ENCODE results near the gene ANKFN1.

The ANKFN1 gene

GRCh38 chr17:56373981-56374833 lies 220.9 kb downstream of the ANKFN1 start:
- Histone ChIP-seq H4K8ac (ENCODE audit: low read depth, low read length) (no peak overlapping the region), H3K27ac (ENCODE audit: low read depth, low read length) (no peak overlapping the region), H4K91ac (ENCODE audit: low read depth, low read length) (no peak overlapping the region), H3K27me3 (ENCODE audit: insufficient read depth, low read length) (no peaks in the 10 kb centered on the region), H3K79me2 (ENCODE audit: control insufficient read depth, insufficient read depth, low read length, poor library complexity) (no peaks in the 10 kb centered on the region), H3K23ac (ENCODE audit: low read length) (no peak overlapping the region), H3K14ac (ENCODE audit: low read length) (no peak overlapping the region), H2BK120ac (ENCODE audit: insufficient read depth, low read length, poor library complexity) (no peak overlapping the region), H2BK5ac (ENCODE audit: low read depth, low read length, poor library complexity) (no peak overlapping the region), H4K12ac (ENCODE audit: low read depth, low read length) (no peak overlapping the region), H2BK12ac (ENCODE audit: low read length) (no peak overlapping the region), H3K18ac (ENCODE audit: low read length) (no peak overlapping the region), H3K79me1 (ENCODE audit: low read length) (no peaks in the 10 kb centered on the region), H3K9ac (ENCODE audit: low read length) (no peak overlapping the region), H3K36me3 (ENCODE audit: control insufficient read depth in 1 of 2, insufficient read depth in 2 of 2, low read length in 2 of 2) (no peaks in the 10 kb centered on the region), H3K9me3 (ENCODE audit: insufficient read depth, low read depth, low read length) (no peaks in the 10 kb centered on the region), H3K4me2 (ENCODE audit: low read length) (no peak overlapping the region), H3K4me1 (ENCODE audit: control insufficient read depth in 1 of 2, insufficient read depth in 2 of 2, low read length in 2 of 2) (no peaks in the 10 kb centered on the region), H2AFZ (ENCODE audit: insufficient read depth, low read length, poor library complexity) (no peak overlapping the region), H3K4ac (ENCODE audit: low read depth, low read length) (no peak overlapping the region), H3K4me3 (ENCODE audit: low read depth, low read length) (no peak overlapping the region), H2AK5ac (ENCODE audit: low read length) (no peak overlapping the region)
- DNase-seq, result no peak
- no CpG with 5 or more reads among the region's 9 CpGs for WGBS (ENCODE audit: extremely low coverage, insufficient coverage, insufficient read length)

DNA sequence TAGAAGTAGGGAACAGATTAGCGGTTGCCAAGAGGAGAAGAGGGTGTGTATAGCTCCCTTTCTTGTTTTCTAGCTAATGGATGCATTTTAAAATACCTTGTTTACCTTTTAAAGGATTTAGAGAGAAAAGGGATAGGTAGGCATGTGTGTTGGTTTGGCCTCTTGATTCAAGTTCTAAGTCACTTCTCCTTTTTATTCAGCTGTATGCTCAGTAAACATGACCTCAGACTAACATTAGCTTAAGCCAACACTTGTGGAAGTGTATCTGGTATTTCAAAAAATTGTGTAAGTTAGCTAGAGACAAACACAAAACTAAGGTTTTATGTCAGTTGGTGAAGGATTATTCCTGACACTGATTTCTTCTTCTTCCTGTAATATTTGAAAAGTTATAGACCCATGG lies 236.1 kb downstream of the ANKFN1 start:
- no peak overlapping the region for H4K91ac ChIP-seq (ENCODE audit: low read depth, low read length)
- no peaks in the 10 kb centered on the region for H3K79me1 ChIP-seq (ENCODE audit: low read length)
- no peaks in the 10 kb centered on the region for H3K9me3 ChIP-seq (ENCODE audit: insufficient read depth, low read depth, low read length)
- no peak overlapping the region for H4K8ac ChIP-seq (ENCODE audit: low read depth, low read length)
- no peak overlapping the region for H3K18ac ChIP-seq (ENCODE audit: low read length)
- H3K36me3 ChIP-seq (ENCODE audit: control insufficient read depth in 1 of 2, insufficient read depth in 2 of 2, low read length in 2 of 2), result no peaks in the 10 kb centered on the region
- no peak overlapping the region for H2AFZ ChIP-seq (ENCODE audit: insufficient read depth, low read length, poor library complexity)
- no peak overlapping the region for H3K4me2 ChIP-seq (ENCODE audit: low read length)
- H3K27ac ChIP-seq (ENCODE audit: low read depth, low read length), result no peak overlapping the region
- H3K9ac ChIP-seq (ENCODE audit: low read length), result no peak overlapping the region
- no peak overlapping the region for H4K12ac ChIP-seq (ENCODE audit: low read depth, low read length)
- no peak overlapping the region for H2BK12ac ChIP-seq (ENCODE audit: low read length)
- no peak overlapping the region for H3K4ac ChIP-seq (ENCODE audit: low read depth, low read length)
- no peaks in the 10 kb centered on the region for H3K79me2 ChIP-seq (ENCODE audit: control insufficient read depth, insufficient read depth, low read length, poor library complexity)
- H2AK5ac ChIP-seq (ENCODE audit: low read length), result no peak overlapping the region
- no peaks in the 10 kb centered on the region for H3K27me3 ChIP-seq (ENCODE audit: insufficient read depth, low read length)
- no peak overlapping the region for H2BK120ac ChIP-seq (ENCODE audit: insufficient read depth, low read length, poor library complexity)
- WGBS (ENCODE audit: extremely low coverage, insufficient coverage, insufficient read length), result no CpG with 5 or more reads among the region's 1 CpG
- no peak overlapping the region for H3K14ac ChIP-seq (ENCODE audit: low read length)
- no peaks in the 10 kb centered on the region for H3K4me1 ChIP-seq (ENCODE audit: control insufficient read depth in 1 of 2, insufficient read depth in 2 of 2, low read length in 2 of 2)
- no peak overlapping the region for H3K4me3 ChIP-seq (ENCODE audit: low read depth, low read length)
- H3K23ac ChIP-seq (ENCODE audit: low read length), result no peak overlapping the region
- no peak overlapping the region for H2BK5ac ChIP-seq (ENCODE audit: low read depth, low read length, poor library complexity)
- DNase-seq, result no peak

DNA sequence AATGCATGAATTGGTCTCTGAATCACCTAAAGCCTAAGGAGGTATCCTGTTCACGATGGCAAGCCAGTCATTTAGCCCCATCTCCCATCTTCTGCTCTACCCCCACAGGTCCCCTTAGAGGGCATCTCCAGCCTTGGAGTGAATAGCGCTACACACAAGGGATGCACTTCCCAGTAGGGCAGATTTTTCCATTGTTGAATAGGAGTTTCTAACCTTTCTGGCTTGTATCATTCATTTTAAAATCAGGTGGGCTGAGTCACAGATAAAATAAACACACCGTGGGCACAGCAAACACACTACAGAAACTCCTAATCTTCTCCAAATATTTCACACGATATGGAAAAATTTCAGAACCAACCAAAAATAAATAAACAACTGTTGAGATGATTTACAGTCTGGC lies 239.0 kb downstream of the ANKFN1 start:
- Histone ChIP-seq H3K4ac (ENCODE audit: low read depth, low read length) (no peak overlapping the region), H3K9ac (ENCODE audit: low read length) (no peak overlapping the region), H2AK5ac (ENCODE audit: low read length) (no peak overlapping the region), H3K27ac (ENCODE audit: low read depth, low read length) (no peak overlapping the region), H2BK12ac (ENCODE audit: low read length) (no peak overlapping the region), H3K14ac (ENCODE audit: low read length) (no peak overlapping the region), H4K8ac (ENCODE audit: low read depth, low read length) (no peak overlapping the region), H3K4me3 (ENCODE audit: low read depth, low read length) (no peak overlapping the region), H3K27me3 (ENCODE audit: insufficient read depth, low read length) (no peaks in the 10 kb centered on the region), H3K4me1 (ENCODE audit: control insufficient read depth in 1 of 2, insufficient read depth in 2 of 2, low read length in 2 of 2) (no peaks in the 10 kb centered on the region), H4K91ac (ENCODE audit: low read depth, low read length) (no peak overlapping the region), H3K79me1 (ENCODE audit: low read length) (no peaks in the 10 kb centered on the region), H3K23ac (ENCODE audit: low read length) (no peak overlapping the region), H3K18ac (ENCODE audit: low read length) (no peak overlapping the region), H3K36me3 (ENCODE audit: control insufficient read depth in 1 of 2, insufficient read depth in 2 of 2, low read length in 2 of 2) (no peaks in the 10 kb centered on the region), H2BK5ac (ENCODE audit: low read depth, low read length, poor library complexity) (no peak overlapping the region), H2BK120ac (ENCODE audit: insufficient read depth, low read length, poor library complexity) (no peak overlapping the region), H4K12ac (ENCODE audit: low read depth, low read length) (no peak overlapping the region), H3K4me2 (ENCODE audit: low read length) (no peak overlapping the region), H3K79me2 (ENCODE audit: control insufficient read depth, insufficient read depth, low read length, poor library complexity) (no peaks in the 10 kb centered on the region), H2AFZ (ENCODE audit: insufficient read depth, low read length, poor library complexity) (no peak overlapping the region), H3K9me3 (ENCODE audit: insufficient read depth, low read depth, low read length) (no peaks in the 10 kb centered on the region)
- no CpG with 5 or more reads among the region's 4 CpGs for WGBS (ENCODE audit: extremely low coverage, insufficient coverage, insufficient read length)
- no peak for DNase-seq

- H3K23ac ChIP-seq (ENCODE audit: low read length), result no peak overlapping the region
- H2BK5ac ChIP-seq (ENCODE audit: low read depth, low read length, poor library complexity), result no peak overlapping the region
- no peak overlapping the region for H3K4ac ChIP-seq (ENCODE audit: low read depth, low read length)
- H3K36me3 ChIP-seq (ENCODE audit: control insufficient read depth in 1 of 2, insufficient read depth in 2 of 2, low read length in 2 of 2), result no peaks in the 10 kb centered on the region
- H3K79me1 ChIP-seq (ENCODE audit: low read length), result no peaks in the 10 kb centered on the region
- H3K79me2 ChIP-seq (ENCODE audit: control insufficient read depth, insufficient read depth, low read length, poor library complexity), result no peaks in the 10 kb centered on the region
- H4K91ac ChIP-seq (ENCODE audit: low read depth, low read length), result no peak overlapping the region
- H2AFZ ChIP-seq (ENCODE audit: insufficient read depth, low read length, poor library complexity), result no peak overlapping the region
- H3K4me1 ChIP-seq (ENCODE audit: control insufficient read depth in 1 of 2, insufficient read depth in 2 of 2, low read length in 2 of 2), result no peaks in the 10 kb centered on the region
- H3K9ac ChIP-seq (ENCODE audit: low read length), result no peak overlapping the region
- H4K12ac ChIP-seq (ENCODE audit: low read depth, low read length), result no peak overlapping the region
- DNase-seq, result no peak
- H2AK5ac ChIP-seq (ENCODE audit: low read length), result no peak overlapping the region
- no peak overlapping the region for H2BK12ac ChIP-seq (ENCODE audit: low read length)
- no peak overlapping the region for H3K4me3 ChIP-seq (ENCODE audit: low read depth, low read length)
- no peaks in the 10 kb centered on the region for H3K9me3 ChIP-seq (ENCODE audit: insufficient read depth, low read depth, low read length)
- H3K18ac ChIP-seq (ENCODE audit: low read length), result no peak overlapping the region
- no peak overlapping the region for H3K27ac ChIP-seq (ENCODE audit: low read depth, low read length)
- no peaks in the 10 kb centered on the region for H3K27me3 ChIP-seq (ENCODE audit: insufficient read depth, low read length)
- H3K14ac ChIP-seq (ENCODE audit: low read length), result no peak overlapping the region
- H3K4me2 ChIP-seq (ENCODE audit: low read length), result no peak overlapping the region
- H4K8ac ChIP-seq (ENCODE audit: low read depth, low read length), result no peak overlapping the region
- H2BK120ac ChIP-seq (ENCODE audit: insufficient read depth, low read length, poor library complexity), result no peak overlapping the region
Measured at GRCh38 chr17:56393156-56393555, 239.9 kb downstream of the ANKFN1 start.

Data from trophoblast cell (in vitro differentiated cells and primary cell).